ENCODE results near the gene GATA6.

The GATA6 gene

DNA sequence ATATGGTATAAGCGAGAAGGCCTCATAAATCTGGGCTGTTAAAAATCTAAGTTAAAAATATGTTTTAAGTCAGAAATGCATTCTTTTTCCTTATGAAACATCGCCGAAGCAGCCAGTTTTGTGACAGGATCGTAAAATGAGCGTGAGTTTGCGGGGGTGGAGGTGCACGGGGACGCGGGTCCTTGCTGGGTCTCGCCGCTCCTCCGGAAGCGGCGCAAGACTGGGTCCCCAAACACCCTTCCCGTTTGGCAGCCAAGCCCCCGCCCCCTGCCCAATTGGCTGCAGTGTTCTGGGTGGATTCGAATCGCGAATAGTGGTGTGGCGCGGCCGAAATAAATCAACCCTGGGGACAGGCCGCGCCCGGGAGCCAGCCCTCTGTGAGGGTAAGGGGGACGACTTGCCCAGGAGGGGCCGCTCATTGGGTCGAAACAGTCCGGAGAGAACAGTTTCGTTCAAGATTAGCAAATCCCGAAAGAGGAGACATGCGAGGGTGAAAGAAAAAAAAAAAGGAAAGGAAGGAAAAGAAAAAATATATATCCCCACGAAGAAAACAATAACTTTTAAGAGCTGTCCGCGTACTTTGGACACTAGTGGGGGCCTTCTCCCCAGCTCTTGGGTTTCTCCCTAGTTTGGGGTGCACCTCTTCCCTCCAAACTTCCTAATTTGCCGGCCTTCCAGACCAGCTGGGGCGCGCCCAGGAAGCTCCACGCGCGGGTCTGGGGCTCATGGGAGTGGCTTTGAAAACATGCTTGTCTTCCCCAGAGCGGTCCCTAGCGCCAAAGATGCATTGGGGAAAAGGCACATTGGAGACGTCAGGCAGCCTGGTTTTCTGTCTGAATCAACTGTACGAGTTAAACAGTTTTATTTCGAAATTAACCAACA is 3.1 kb upstream of the GATA6 start:
- H3K4me2 ChIP-seq, result no peak overlapping the region

GRCh38 chr18:22167091-22167470 is 2.3 kb upstream of the GATA6 start:
- H3K36me3 ChIP-seq, result peaks cover 9% of the 10 kb centered on the region
- H3K9me3 ChIP-seq, result peaks cover 32% of the 10 kb centered on the region
- no peak overlapping the region for H3K9ac ChIP-seq
- TF ChIP-seq Cebpa-rat (IDR thresholded peaks at IDR 0.05), result no peak
- H3K27ac ChIP-seq, result no peak overlapping the region
- peaks cover 21% of the 10 kb centered on the region; the same call in 1 of the 2 replicates for H4K20me1 ChIP-seq
- no peak overlapping the region for H3K4me3 ChIP-seq
- peaks cover 11% of the 10 kb centered on the region for H3K4me1 ChIP-seq
- H3K4me2 ChIP-seq, result no peak overlapping the region
- peaks cover 52% of the 10 kb centered on the region for H3K27me3 ChIP-seq

More for the DNA sequence above, 3.1 kb upstream of the GATA6 start:
- H4K20me1 ChIP-seq, result peaks cover 19% of the 10 kb centered on the region; the same call in 1 of the 2 replicates
- H3K36me3 ChIP-seq, result peaks cover 3% of the 10 kb centered on the region; the same call in 1 of the 2 replicates
- H3K4me3 ChIP-seq, result no peak overlapping the region
- peaks cover 25% of the 10 kb centered on the region for H3K9me3 ChIP-seq
- no peak for TF ChIP-seq Cebpa-rat (IDR thresholded peaks at IDR 0.05)
- H3K9ac ChIP-seq, result no peak overlapping the region
- no peak overlapping the region for H3K27ac ChIP-seq
- peaks cover 10% of the 10 kb centered on the region for H3K4me1 ChIP-seq
- peaks cover 52% of the 10 kb centered on the region for H3K27me3 ChIP-seq

- Histone ChIP-seq H3K4me3 (no peak overlapping the region; the same call in 1 of the 2 replicates), H4K20me1 (peaks cover 27% of the 10 kb centered on the region), H3K9ac (no peak overlapping the region), H3K4me2 (peak overlapping the region; percentile 92; the same call in 1 of the 2 replicates), H3K4me1 (peaks cover 11% of the 10 kb centered on the region), H3K9me3 (peaks cover 32% of the 10 kb centered on the region), H3K27ac (no peak overlapping the region), H3K27me3 (peaks cover 52% of the 10 kb centered on the region), H3K36me3 (peaks cover 14% of the 10 kb centered on the region)
- TF ChIP-seq Cebpa-rat (IDR thresholded peaks at IDR 0.05), result no peak
Measured at GRCh38 chr18:22167471-22168241, 1.7 kb upstream of the GATA6 start.

- peak overlapping the region; percentile 89 for H3K4me3 ChIP-seq
- H3K9ac ChIP-seq, result no peak overlapping the region
- H3K4me2 ChIP-seq, result peak overlapping the region; percentile 92
- H3K36me3 ChIP-seq, result peaks cover 20% of the 10 kb centered on the region
- TF ChIP-seq Cebpa-rat (IDR thresholded peaks at IDR 0.05), result no peak
- H4K20me1 ChIP-seq, result peaks cover 34% of the 10 kb centered on the region
- peaks cover 32% of the 10 kb centered on the region for H3K9me3 ChIP-seq
- H3K27ac ChIP-seq, result no peak overlapping the region
- H3K4me1 ChIP-seq, result peaks cover 11% of the 10 kb centered on the region
- peaks cover 51% of the 10 kb centered on the region for H3K27me3 ChIP-seq
Measured at GRCh38 chr18:22168360-22168921, 948 bp upstream of the GATA6 start.

DNA sequence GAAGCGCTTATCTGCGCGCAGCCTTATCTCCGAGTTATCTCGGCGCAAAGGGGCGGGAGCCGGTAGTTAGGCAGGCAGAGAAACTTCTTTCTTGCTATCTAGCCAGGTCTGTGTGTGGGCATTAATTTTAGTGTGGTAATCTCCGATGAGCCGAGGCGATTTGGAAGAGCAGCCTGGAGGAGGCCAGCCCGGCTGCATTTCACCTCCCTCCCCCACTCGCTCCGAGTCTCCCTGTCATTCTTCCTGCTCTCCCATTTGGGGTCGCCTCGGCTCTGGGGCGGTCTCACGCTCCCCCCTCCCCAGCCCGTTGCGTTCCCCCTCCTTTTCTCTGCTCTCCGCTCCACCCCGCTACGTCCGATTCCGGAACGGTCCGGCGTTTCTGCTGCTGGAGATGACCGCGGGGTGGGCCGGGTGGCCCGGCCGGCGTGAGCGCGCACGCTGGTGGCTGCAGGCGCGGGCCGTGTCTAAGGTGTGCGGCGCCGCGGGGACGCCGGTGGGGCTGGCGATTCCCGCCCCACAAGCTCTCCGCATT is 566 bp downstream of the GATA6 start:
- peaks cover 32% of the 10 kb centered on the region for H3K9me3 ChIP-seq
- peaks cover 22% of the 10 kb centered on the region for H3K36me3 ChIP-seq
- TF ChIP-seq Cebpa-rat (IDR thresholded peaks at IDR 0.05), result no peak
- peak overlapping the region; percentile 89 for H3K9ac ChIP-seq
- H3K27ac ChIP-seq, result peak overlapping the region; percentile 84
- H4K20me1 ChIP-seq, result peaks cover 49% of the 10 kb centered on the region
- H3K4me3 ChIP-seq, result peak overlapping the region; percentile 89
- peaks cover 24% of the 10 kb centered on the region for H3K4me1 ChIP-seq
- peaks cover 38% of the 10 kb centered on the region for H3K27me3 ChIP-seq
- peak overlapping the region; percentile 92 for H3K4me2 ChIP-seq

GRCh38 chr18:22170421-22171257 is 1.2 kb downstream of the GATA6 start:
- Histone ChIP-seq H3K4me1 (peaks cover 24% of the 10 kb centered on the region), H3K27me3 (peaks cover 31% of the 10 kb centered on the region), H3K9ac (peak overlapping the region; percentile 89), H3K4me2 (peak overlapping the region; percentile 92), H3K27ac (peak overlapping the region; percentile 84), H3K9me3 (peaks cover 27% of the 10 kb centered on the region), H3K36me3 (peaks cover 22% of the 10 kb centered on the region), H4K20me1 (peaks cover 49% of the 10 kb centered on the region), H3K4me3 (peak overlapping the region; percentile 89)
- no peak for TF ChIP-seq Cebpa-rat (IDR thresholded peaks at IDR 0.05)

DNA sequence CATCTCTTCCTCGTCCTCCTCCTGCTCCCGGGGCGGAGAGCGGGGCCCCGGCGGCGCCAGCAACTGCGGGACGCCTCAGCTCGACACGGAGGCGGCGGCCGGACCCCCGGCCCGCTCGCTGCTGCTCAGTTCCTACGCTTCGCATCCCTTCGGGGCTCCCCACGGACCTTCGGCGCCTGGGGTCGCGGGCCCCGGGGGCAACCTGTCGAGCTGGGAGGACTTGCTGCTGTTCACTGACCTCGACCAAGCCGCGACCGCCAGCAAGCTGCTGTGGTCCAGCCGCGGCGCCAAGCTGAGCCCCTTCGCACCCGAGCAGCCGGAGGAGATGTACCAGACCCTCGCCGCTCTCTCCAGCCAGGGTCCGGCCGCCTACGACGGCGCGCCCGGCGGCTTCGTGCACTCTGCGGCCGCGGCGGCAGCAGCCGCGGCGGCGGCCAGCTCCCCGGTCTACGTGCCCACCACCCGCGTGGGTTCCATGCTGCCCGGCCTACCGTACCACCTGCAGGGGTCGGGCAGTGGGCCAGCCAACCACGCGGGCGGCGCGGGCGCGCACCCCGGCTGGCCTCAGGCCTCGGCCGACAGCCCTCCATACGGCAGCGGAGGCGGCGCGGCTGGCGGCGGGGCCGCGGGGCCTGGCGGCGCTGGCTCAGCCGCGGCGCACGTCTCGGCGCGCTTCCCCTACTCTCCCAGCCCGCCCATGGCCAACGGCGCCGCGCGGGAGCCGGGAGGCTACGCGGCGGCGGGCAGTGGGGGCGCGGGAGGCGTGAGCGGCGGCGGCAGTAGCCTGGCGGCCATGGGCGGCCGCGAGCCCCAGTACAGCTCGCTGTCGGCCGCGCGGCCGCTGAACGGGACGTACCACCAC is 2.1 kb downstream of the GATA6 start:
- Histone ChIP-seq H3K27me3 (peaks cover 22% of the 10 kb centered on the region), H3K4me1 (peaks cover 24% of the 10 kb centered on the region), H3K4me3 (peak overlapping the region; percentile 89), H3K9me3 (peaks cover 20% of the 10 kb centered on the region), H3K36me3 (peaks cover 26% of the 10 kb centered on the region), H3K27ac (no peak overlapping the region), H4K20me1 (peaks cover 44% of the 10 kb centered on the region), H3K4me2 (peak overlapping the region; percentile 92), H3K9ac (no peak overlapping the region; the same call in 1 of the 2 replicates)
- TF ChIP-seq Cebpa-rat (IDR thresholded peaks at IDR 0.05), result no peak

GRCh38 chr18:22172120-22172582 is 2.8 kb downstream of the GATA6 start:
- Histone ChIP-seq H3K4me3 (no peak overlapping the region), H3K4me2 (no peak overlapping the region), H3K27ac (no peak overlapping the region), H3K9me3 (peaks cover 20% of the 10 kb centered on the region), H3K27me3 (peaks cover 16% of the 10 kb centered on the region), H3K9ac (no peak overlapping the region), H3K4me1 (peaks cover 24% of the 10 kb centered on the region), H4K20me1 (peaks cover 38% of the 10 kb centered on the region), H3K36me3 (peaks cover 32% of the 10 kb centered on the region)
- no peak for TF ChIP-seq Cebpa-rat (IDR thresholded peaks at IDR 0.05)
